Activated CD8-positive, alpha-beta memory T cell treated with anti-CD3 and anti-CD28 coated beads, Interleukin-2, amount 50 U/mL, for 48 hours (primary cell): ENCODE measurements around the gene MACROD1.
"Not testable (repeated sequence)": the region's sequence is repeated elsewhere in the genome, so short reads cannot be mapped to it uniquely, and the experiment has no call there.

Experiments used
- DNase-seq: peaks from one replicate; pipeline ENCODE4 v3.0.0-alpha.2; 2020

MACROD1 gene

GRCh38 chr11:64052938-64053622 is 112.8 kb downstream of the MACROD1 start:
- DNase-seq, result no peak

- DNase-seq, result no peak
Observed at GRCh38 chr11:64052436-64052835, 113.5 kb downstream of the MACROD1 start.

GRCh38 chr11:64051297-64051696 is 114.6 kb downstream of the MACROD1 start:
- no peak for DNase-seq

GRCh38 chr11:64049509-64049908 is 116.4 kb downstream of the MACROD1 start:
- no peak for DNase-seq

GRCh38 chr11:64048042-64048854 is 117.7 kb downstream of the MACROD1 start:
- no peak for DNase-seq

GRCh38 chr11:64047373-64047772 is 118.5 kb downstream of the MACROD1 start:
- DNase-seq, result not testable (repeated sequence)

GRCh38 chr11:64045700-64046099 is 120.2 kb downstream of the MACROD1 start:
- no peak for DNase-seq

GRCh38 chr11:64044730-64045393 is 121.1 kb downstream of the MACROD1 start:
- no peak for DNase-seq

GRCh38 chr11:64043545-64043944 is 122.4 kb downstream of the MACROD1 start:
- no peak for DNase-seq

- DNase-seq, result no peak
Observed at GRCh38 chr11:64042301-64042700, 123.6 kb downstream of the MACROD1 start.

- DNase-seq, result no peak
Observed at GRCh38 chr11:64041846-64042245, 124.1 kb downstream of the MACROD1 start.

- DNase-seq, result no peak
Observed at GRCh38 chr11:64040684-64041322, 125.1 kb downstream of the MACROD1 start.

GRCh38 chr11:64039012-64039665 is 126.8 kb downstream of the MACROD1 start:
- no peak for DNase-seq

GRCh38 chr11:64038500-64038899 is 127.4 kb downstream of the MACROD1 start:
- DNase-seq, result no peak

GRCh38 chr11:64037027-64037634 is 128.8 kb downstream of the MACROD1 start:
- DNase-seq, result no peak

- no peak for DNase-seq
Observed at GRCh38 chr11:64036087-64037026, 129.6 kb downstream of the MACROD1 start.

GRCh38 chr11:64035576-64035975 is 130.3 kb downstream of the MACROD1 start, which contains the start of gene FLRT1:
Gene FLRT1, plus strand, starts transcription at chr11:64035931. Its CDS starts 80,337 bp downstream, at chr11:64116268.
- DNase-seq, result no peak

- DNase-seq, result no peak
Observed at GRCh38 chr11:64035081-64035524, 130.8 kb downstream of the MACROD1 start.

GRCh38 chr11:64034411-64034811 is 131.5 kb downstream of the MACROD1 start:
- DNase-seq, result no peak

- DNase-seq, result no peak
Observed at GRCh38 chr11:64032050-64032449, 133.9 kb downstream of the MACROD1 start.

- DNase-seq, result no peak
Observed at GRCh38 chr11:64031001-64031400, 134.9 kb downstream of the MACROD1 start.
